ENCODE results near the gene IQSEC3. TPM values are rescaled to one million over a fixed set of nuclear protein-coding genes. Genes with fewer than 3 reads are reported as not detected.

Gene IQSEC3
- total RNA-seq, 2 experiments from 2014 or later, result not detected

DNA sequence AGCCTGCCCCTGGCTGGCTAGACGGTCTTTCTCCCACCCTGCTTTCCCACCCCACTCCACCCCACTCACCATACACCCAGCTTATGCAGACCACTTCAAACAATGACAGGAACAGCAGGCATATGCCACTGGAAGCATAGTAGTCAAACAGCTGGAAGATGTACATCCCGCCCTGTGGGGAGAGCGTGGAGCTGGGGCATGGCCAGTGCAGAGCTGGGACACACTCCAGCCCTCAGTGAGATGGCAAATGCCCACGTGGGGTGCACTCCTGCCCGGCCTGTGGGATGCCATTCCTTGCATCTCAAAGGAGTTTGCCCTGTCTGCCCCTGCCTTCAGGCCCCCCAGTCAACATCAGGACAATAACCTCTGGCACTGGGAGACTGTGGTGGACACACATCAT, 128.6 kb downstream of the IQSEC3 start:
- H3K27ac ChIP-seq (ENCODE audit: low read depth, low read length, poor library complexity, severe bottlenecking), result no peak overlapping the region
- CTCF ChIA-PET (ENCODE audit: unreplicated experiment), result no interaction called here
- no peaks in the 10 kb centered on the region for H3K36me3 ChIP-seq (ENCODE audit: insufficient read depth, low read length)
- no peaks in the 10 kb centered on the region for H3K4me1 ChIP-seq (ENCODE audit: insufficient read depth, low read length, poor library complexity, severe bottlenecking)
- TF ChIP-seq EZH2phosphoT487 (IDR thresholded peaks at IDR 0.05; ENCODE audit: borderline replicate concordance, low read depth, low read length), result no peak
- TF ChIP-seq, protein P1, sequence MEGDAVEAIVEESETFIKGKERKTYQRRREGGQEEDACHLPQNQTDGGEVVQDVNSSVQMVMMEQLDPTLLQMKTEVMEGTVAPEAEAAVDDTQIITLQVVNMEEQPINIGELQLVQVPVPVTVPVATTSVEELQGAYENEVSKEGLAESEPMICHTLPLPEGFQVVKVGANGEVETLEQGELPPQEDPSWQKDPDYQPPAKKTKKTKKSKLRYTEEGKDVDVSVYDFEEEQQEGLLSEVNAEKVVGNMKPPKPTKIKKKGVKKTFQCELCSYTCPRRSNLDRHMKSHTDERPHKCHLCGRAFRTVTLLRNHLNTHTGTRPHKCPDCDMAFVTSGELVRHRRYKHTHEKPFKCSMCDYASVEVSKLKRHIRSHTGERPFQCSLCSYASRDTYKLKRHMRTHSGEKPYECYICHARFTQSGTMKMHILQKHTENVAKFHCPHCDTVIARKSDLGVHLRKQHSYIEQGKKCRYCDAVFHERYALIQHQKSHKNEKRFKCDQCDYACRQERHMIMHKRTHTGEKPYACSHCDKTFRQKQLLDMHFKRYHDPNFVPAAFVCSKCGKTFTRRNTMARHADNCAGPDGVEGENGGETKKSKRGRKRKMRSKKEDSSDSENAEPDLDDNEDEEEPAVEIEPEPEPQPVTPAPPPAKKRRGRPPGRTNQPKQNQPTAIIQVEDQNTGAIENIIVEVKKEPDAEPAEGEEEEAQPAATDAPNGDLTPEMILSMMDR (conservative IDR thresholded peaks at IDR 0.05; ENCODE audit: low read length), result no peak
- POLR2A ChIA-PET, result no interaction called here
- intact Hi-C loops (cut with micrococcal nuclease; ENCODE audit: unreplicated experiment), result no loop called here
- no peak overlapping the region for H3K4me3 ChIP-seq (ENCODE audit: low read depth, low read length, poor library complexity, severe bottlenecking)
- H4K20me1 ChIP-seq (ENCODE audit: insufficient read depth, low read length), result no peaks in the 10 kb centered on the region
- no peak overlapping the region for H3K4me2 ChIP-seq (ENCODE audit: low read length)
- no peaks in the 10 kb centered on the region for H3K79me2 ChIP-seq (ENCODE audit: insufficient read depth, low read depth, low read length)
- no peaks in the 10 kb centered on the region for H3K9me2 ChIP-seq (ENCODE audit: insufficient read depth, low read length)
- no peak overlapping the region for H2AFZ ChIP-seq (ENCODE audit: low read length)
- DNase-seq (ENCODE audit: low spot score), result no peak
- H3K9me3 ChIP-seq (ENCODE audit: low read length), result no peaks in the 10 kb centered on the region
- no TSS peak for BruUV-seq (replicated peaks)

GRCh38 chr12:195951-196350, 129.4 kb downstream of the IQSEC3 start:
- no peak overlapping the region for H2AFZ ChIP-seq (ENCODE audit: low read length)
- intact Hi-C loops (cut with micrococcal nuclease; ENCODE audit: unreplicated experiment), result no loop called here
- no peaks in the 10 kb centered on the region for H3K36me3 ChIP-seq (ENCODE audit: insufficient read depth, low read length)
- no peaks in the 10 kb centered on the region for H3K9me3 ChIP-seq (ENCODE audit: low read length)
- CTCF ChIA-PET (ENCODE audit: unreplicated experiment), result no interaction called here
- H3K9me2 ChIP-seq (ENCODE audit: insufficient read depth, low read length), result no peaks in the 10 kb centered on the region
- TF ChIP-seq, protein P1 (conservative IDR thresholded peaks at IDR 0.05; ENCODE audit: low read length), result no peak
- TF ChIP-seq EZH2phosphoT487 (IDR thresholded peaks at IDR 0.05; ENCODE audit: borderline replicate concordance, low read depth, low read length), result no peak
- H3K4me3 ChIP-seq (ENCODE audit: low read depth, low read length, poor library complexity, severe bottlenecking), result no peak overlapping the region
- H4K20me1 ChIP-seq (ENCODE audit: insufficient read depth, low read length), result no peaks in the 10 kb centered on the region
- H3K4me1 ChIP-seq (ENCODE audit: insufficient read depth, low read length, poor library complexity, severe bottlenecking), result no peaks in the 10 kb centered on the region
- no peak overlapping the region for H3K27ac ChIP-seq (ENCODE audit: low read depth, low read length, poor library complexity, severe bottlenecking)
- H3K4me2 ChIP-seq (ENCODE audit: low read length), result no peak overlapping the region
- POLR2A ChIA-PET, result no interaction called here
- BruUV-seq (replicated peaks), result no TSS peak
- H3K79me2 ChIP-seq (ENCODE audit: insufficient read depth, low read depth, low read length), result no peaks in the 10 kb centered on the region
- no peak for DNase-seq (ENCODE audit: low spot score)

- H3K4me1 ChIP-seq (ENCODE audit: insufficient read depth, low read length, poor library complexity, severe bottlenecking), result no peaks in the 10 kb centered on the region
- no peaks in the 10 kb centered on the region for H3K9me3 ChIP-seq (ENCODE audit: low read length)
- CTCF ChIA-PET (ENCODE audit: unreplicated experiment), result no interaction called here
- intact Hi-C loops (cut with micrococcal nuclease; ENCODE audit: unreplicated experiment), result no loop called here
- TF ChIP-seq, protein P1 (conservative IDR thresholded peaks at IDR 0.05; ENCODE audit: low read length), result no peak
- no peak for TF ChIP-seq EZH2phosphoT487 (IDR thresholded peaks at IDR 0.05; ENCODE audit: borderline replicate concordance, low read depth, low read length)
- H3K4me2 ChIP-seq (ENCODE audit: low read length), result no peak overlapping the region
- H3K79me2 ChIP-seq (ENCODE audit: insufficient read depth, low read depth, low read length), result no peaks in the 10 kb centered on the region
- no TSS peak for BruUV-seq (replicated peaks)
- H2AFZ ChIP-seq (ENCODE audit: low read length), result no peak overlapping the region
- POLR2A ChIA-PET, result no interaction called here
- no peaks in the 10 kb centered on the region for H3K36me3 ChIP-seq (ENCODE audit: insufficient read depth, low read length)
- no peak overlapping the region for H3K4me3 ChIP-seq (ENCODE audit: low read depth, low read length, poor library complexity, severe bottlenecking)
- DNase-seq (ENCODE audit: low spot score), result no peak
- no peaks in the 10 kb centered on the region for H4K20me1 ChIP-seq (ENCODE audit: insufficient read depth, low read length)
- no peaks in the 10 kb centered on the region for H3K9me2 ChIP-seq (ENCODE audit: insufficient read depth, low read length)
- no peak overlapping the region for H3K27ac ChIP-seq (ENCODE audit: low read depth, low read length, poor library complexity, severe bottlenecking)
Measured at GRCh38 chr12:196436-196835, 129.9 kb downstream of the IQSEC3 start.

Measured in OCI-LY7 (cell line).